Pulmonary artery endothelial cell (primary cell): ENCODE results near the gene COL24A1. TPM values are rescaled to one million over a fixed set of nuclear protein-coding genes. Genes with fewer than 3 reads are reported as not detected.
"Not testable (repeated sequence)": the region's sequence is repeated elsewhere in the genome, so short reads cannot be mapped to it uniquely, and the experiment has no call there.

Source experiments
- DNase-seq: peaks from one replicate; pipeline ENCODE4 v3.0.0-alpha.2; 2011; ENCODE audit warnings: low read depth, low spot score
- total RNA-seq: library from RNA; depleted of rRNA; stranded (reverse); fragments of >200 nt; gene quantifications from 2 replicates; pipeline ENCODE4 v1.2.3, GENCODE V29; 2014

Gene COL24A1
- total RNA-seq, 1 donor from 2014 or later, result 0.07 TPM

GRCh38 chr1:86084998-86085397, 71.6 kb downstream of the COL24A1 start:
- no peak for DNase-seq

GRCh38 chr1:86082183-86082582, 74.4 kb downstream of the COL24A1 start:
- no peak for DNase-seq

- not testable (repeated sequence) for DNase-seq
Observed at GRCh38 chr1:86072474-86072873, 84.1 kb downstream of the COL24A1 start.

GRCh38 chr1:86071870-86072269, 84.7 kb downstream of the COL24A1 start:
- DNase-seq, result not testable (repeated sequence)

- DNase-seq, result no peak
Observed at GRCh38 chr1:86069757-86070145, 86.8 kb downstream of the COL24A1 start.

- no peak for DNase-seq
Observed at GRCh38 chr1:86068841-86069756, 87.5 kb downstream of the COL24A1 start.

GRCh38 chr1:86068271-86068721, 88.3 kb downstream of the COL24A1 start:
- no peak for DNase-seq

GRCh38 chr1:86067626-86068025, 88.9 kb downstream of the COL24A1 start:
- peak; percentile 44 for DNase-seq

GRCh38 chr1:86064899-86065298, 91.7 kb downstream of the COL24A1 start:
- no peak for DNase-seq

GRCh38 chr1:86063721-86064120, 92.9 kb downstream of the COL24A1 start:
- no peak for DNase-seq

- DNase-seq, result no peak
Observed at GRCh38 chr1:86062453-86062852, 94.1 kb downstream of the COL24A1 start.

GRCh38 chr1:86061551-86061990, 95.0 kb downstream of the COL24A1 start:
- no peak for DNase-seq

GRCh38 chr1:86054396-86054795, 102.2 kb downstream of the COL24A1 start:
- DNase-seq, result no peak

GRCh38 chr1:86052948-86053698, 103.4 kb downstream of the COL24A1 start:
- DNase-seq, result no peak

- no peak for DNase-seq
Observed at GRCh38 chr1:86035101-86035500, 121.5 kb downstream of the COL24A1 start.

GRCh38 chr1:86030180-86030579, 126.4 kb downstream of the COL24A1 start:
- DNase-seq, result no peak

- no peak for DNase-seq
Observed at GRCh38 chr1:86018283-86018923, 138.2 kb downstream of the COL24A1 start.

- no peak for DNase-seq
Observed at GRCh38 chr1:86016076-86016759, 140.4 kb downstream of the COL24A1 start.

GRCh38 chr1:86015375-86015774, 141.2 kb downstream of the COL24A1 start:
- no peak for DNase-seq

- no peak for DNase-seq
Observed at GRCh38 chr1:86000601-86001000, 156.0 kb downstream of the COL24A1 start.
